Skin of body (tissue), 2 donors: Measurements from ENCODE around the gene KLHDC4. TPM values are rescaled to one million over a fixed set of nuclear protein-coding genes. Genes with fewer than 3 reads are reported as not detected.
"Not testable (repeated sequence)": the region's sequence is repeated elsewhere in the genome, so short reads cannot be mapped to it uniquely, and the experiment has no call there.

ENCODE experiments used
- DNase-seq: peaks from one replicate; lab custom pipeline; 2025; lab: John Stamatoyannopoulos, UW
- total RNA-seq: library from RNA; depleted of rRNA; stranded (reverse); fragments of >200 nt; gene quantifications from one replicate; pipeline ENCODE4 v1.2.3, GENCODE V29; 2014

Gene KLHDC4
- total RNA-seq, 1 donor from 2014 or later = 18.7 TPM

- not testable (repeated sequence) for DNase-seq
Measured at GRCh38 chr16:87788730-87789436, 23.1 kb upstream of the KLHDC4 start.

GRCh38 chr16:87787451-87788091, 21.8 kb upstream of the KLHDC4 start:
- DNase-seq = not testable (repeated sequence)

GRCh38 chr16:87784812-87785211, 19.0 kb upstream of the KLHDC4 start:
- DNase-seq = no peak

- no peak for DNase-seq
Measured at GRCh38 chr16:87782033-87782432, 16.2 kb upstream of the KLHDC4 start.

GRCh38 chr16:87780385-87780989, 14.7 kb upstream of the KLHDC4 start:
- no peak for DNase-seq

GRCh38 chr16:87778830-87779579, 13.2 kb upstream of the KLHDC4 start:
- peak; percentile 80 for DNase-seq

GRCh38 chr16:87778476-87778829, 12.7 kb upstream of the KLHDC4 start:
- DNase-seq = no peak

GRCh38 chr16:87773836-87774235, 8.1 kb upstream of the KLHDC4 start:
- not testable (repeated sequence) for DNase-seq

- not testable (repeated sequence) for DNase-seq
Measured at GRCh38 chr16:87767456-87767855, 1.7 kb upstream of the KLHDC4 start.

- DNase-seq = no peak
Measured at GRCh38 chr16:87766485-87766797, 655 bp upstream of the KLHDC4 start.

- no peak for DNase-seq
Measured at GRCh38 chr16:87765473-87765775, 362 bp downstream of the KLHDC4 start.

- no peak for DNase-seq
Measured at GRCh38 chr16:87764600-87765472, 950 bp downstream of the KLHDC4 start.

GRCh38 chr16:87762620-87763019, 3.2 kb downstream of the KLHDC4 start:
- DNase-seq = no peak

- DNase-seq = no peak
Measured at GRCh38 chr16:87762071-87762571, 3.7 kb downstream of the KLHDC4 start.

GRCh38 chr16:87761060-87761459, 4.7 kb downstream of the KLHDC4 start:
- DNase-seq = no peak

GRCh38 chr16:87757841-87758426, 7.9 kb downstream of the KLHDC4 start:
- DNase-seq = no peak

GRCh38 chr16:87754535-87754934, 11.3 kb downstream of the KLHDC4 start:
- DNase-seq = no peak

- no peak for DNase-seq
Measured at GRCh38 chr16:87747626-87748414, 18.0 kb downstream of the KLHDC4 start.

- DNase-seq = no peak
Measured at GRCh38 chr16:87746178-87746577, 19.6 kb downstream of the KLHDC4 start.
